HFFc6 (cell line): ENCODE results near the gene MSI2. TPM values are rescaled to one million over a fixed set of nuclear protein-coding genes. Genes with fewer than 3 reads are reported as not detected.

Experiments used
- DNase-seq: peaks from one replicate; pipeline ENCODE4 v3.0.0-alpha.2; 2018
- H3K27ac Mint-ChIP-seq: 2 replicates; pipeline ENCODE4 v1.8.0; 2020; ENCODE audit warnings: mild to moderate bottlenecking, mixed read lengths
- H3K27me3 Mint-ChIP-seq: 2 replicates; pipeline ENCODE4 v1.8.0; 2021; ENCODE audit warnings: mild to moderate bottlenecking, moderate library complexity, mixed read lengths; ENCODE audit not compliant: insufficient read depth
- H3K36me3 Mint-ChIP-seq: 2 replicates; pipeline ENCODE4 v1.8.0; 2021; ENCODE audit warnings: low read depth, mixed read lengths
- H3K4me1 Mint-ChIP-seq: 2 replicates; pipeline ENCODE4 v1.8.0; 2020; ENCODE audit warnings: low read depth, mixed read lengths
- H3K4me3 Mint-ChIP-seq: 2 replicates; pipeline ENCODE4 v1.8.0; 2020; ENCODE audit warnings: mild to moderate bottlenecking, moderate library complexity, mixed read lengths
- H3K9me3 Mint-ChIP-seq: 2 replicates; pipeline ENCODE4 v1.8.0; 2020; ENCODE audit warnings: mild to moderate bottlenecking, mixed read lengths
- CTCF ChIP-seq: fragments of 200-600 bp; sonication (generic); IDR thresholded peaks from 2 replicates; pipeline ENCODE4 v1.5.0; 2021; ENCODE audit warnings: antibody characterized with exemption, mild to moderate bottlenecking
- total RNA-seq, 6 experiments: library from RNA; stranded (reverse); fragmentation: NEBNext Ultra II Directional; extraction: Animal tissue kit (Norgen Biotek cat#: 25700); gene quantifications; 2 replicates in 1 of 6; 3 replicates in 5 of 6; pipeline ENCODE4 v1.2.3, GENCODE V29; 2021

The MSI2 gene
- total RNA-seq, 6 experiments from 2014 or later: 53.5 to 71.7 (median 55.0) TPM

- H3K27me3 Mint-ChIP-seq: no peaks in the 10 kb centered on the region; the same call in 1 of the 2 replicates
- peaks cover 37% of the 10 kb centered on the region for H3K4me1 Mint-ChIP-seq
- no peak for DNase-seq
- H3K9me3 Mint-ChIP-seq: no peaks in the 10 kb centered on the region
- H3K36me3 Mint-ChIP-seq: no peaks in the 10 kb centered on the region
- H3K4me3 Mint-ChIP-seq: no peak overlapping the region
- H3K27ac Mint-ChIP-seq: no peak overlapping the region
- TF ChIP-seq CTCF: no peak
Measured at GRCh38 chr17:57401556-57402488, 145.5 kb downstream of the MSI2 start.

DNA sequence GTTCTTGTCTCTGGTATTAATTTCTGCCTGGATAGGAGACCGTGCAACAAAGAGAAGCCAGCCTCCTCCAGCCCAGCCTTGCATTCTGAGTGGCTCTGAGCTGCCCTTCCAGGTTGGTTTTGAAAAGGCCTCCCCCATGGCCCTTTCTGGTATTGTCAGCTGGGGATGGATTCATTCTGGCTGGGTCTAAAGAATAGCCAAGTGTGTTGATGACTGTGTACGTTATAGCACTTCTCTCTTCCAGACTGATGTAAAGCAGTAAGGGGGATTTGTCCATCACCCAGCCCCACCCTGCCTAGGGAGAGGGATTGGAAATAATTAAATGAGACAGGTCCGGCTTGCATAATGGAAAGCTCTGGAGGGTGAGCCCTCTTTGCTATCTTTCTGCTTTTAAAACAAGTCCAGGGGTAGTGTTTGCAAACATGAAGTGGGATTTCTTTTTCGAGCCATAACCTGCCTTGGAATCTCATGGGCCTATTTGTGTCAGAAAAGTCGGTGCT, 146.4 kb downstream of the MSI2 start:
- Mint-ChIP-seq H3K36me3 (no peaks in the 10 kb centered on the region), H3K4me3 (no peak overlapping the region), H3K9me3 (no peaks in the 10 kb centered on the region), H3K27me3 (no peaks in the 10 kb centered on the region; the same call in 1 of the 2 replicates), H3K27ac (no peak overlapping the region), H3K4me1 (peaks cover 46% of the 10 kb centered on the region)
- DNase-seq: no peak
- no peak for TF ChIP-seq CTCF

- no peak for TF ChIP-seq CTCF
- Mint-ChIP-seq H3K27me3 (no peaks in the 10 kb centered on the region; the same call in 1 of the 2 replicates), H3K9me3 (no peaks in the 10 kb centered on the region), H3K27ac (no peak overlapping the region), H3K4me1 (peaks cover 48% of the 10 kb centered on the region), H3K4me3 (no peak overlapping the region), H3K36me3 (no peaks in the 10 kb centered on the region; the same call in 1 of the 2 replicates)
- DNase-seq: no peak
Measured at GRCh38 chr17:57403236-57403635, 146.9 kb downstream of the MSI2 start.

DNA sequence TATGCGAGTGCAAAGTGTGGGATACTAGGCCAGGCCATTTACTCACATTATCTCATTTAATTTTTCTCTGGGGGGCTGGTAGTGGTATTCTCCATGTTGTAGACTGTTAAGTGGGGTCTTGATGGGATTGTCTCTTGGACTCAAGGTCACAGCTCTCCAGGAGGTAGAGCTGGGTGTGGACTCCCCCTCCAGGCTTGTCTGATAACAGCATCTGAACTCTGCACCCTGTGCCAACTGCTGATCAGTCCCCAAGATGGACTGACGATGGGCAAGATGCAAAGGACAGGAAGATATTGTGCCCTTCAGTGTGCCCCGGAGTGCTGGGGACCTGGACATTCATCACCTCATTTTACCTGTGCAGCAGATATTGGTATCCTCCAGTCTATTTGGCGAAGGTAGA, 147.8 kb downstream of the MSI2 start:
- TF ChIP-seq CTCF: peak; percentile 19
- H3K27me3 Mint-ChIP-seq: no peaks in the 10 kb centered on the region; the same call in 1 of the 2 replicates

DNA sequence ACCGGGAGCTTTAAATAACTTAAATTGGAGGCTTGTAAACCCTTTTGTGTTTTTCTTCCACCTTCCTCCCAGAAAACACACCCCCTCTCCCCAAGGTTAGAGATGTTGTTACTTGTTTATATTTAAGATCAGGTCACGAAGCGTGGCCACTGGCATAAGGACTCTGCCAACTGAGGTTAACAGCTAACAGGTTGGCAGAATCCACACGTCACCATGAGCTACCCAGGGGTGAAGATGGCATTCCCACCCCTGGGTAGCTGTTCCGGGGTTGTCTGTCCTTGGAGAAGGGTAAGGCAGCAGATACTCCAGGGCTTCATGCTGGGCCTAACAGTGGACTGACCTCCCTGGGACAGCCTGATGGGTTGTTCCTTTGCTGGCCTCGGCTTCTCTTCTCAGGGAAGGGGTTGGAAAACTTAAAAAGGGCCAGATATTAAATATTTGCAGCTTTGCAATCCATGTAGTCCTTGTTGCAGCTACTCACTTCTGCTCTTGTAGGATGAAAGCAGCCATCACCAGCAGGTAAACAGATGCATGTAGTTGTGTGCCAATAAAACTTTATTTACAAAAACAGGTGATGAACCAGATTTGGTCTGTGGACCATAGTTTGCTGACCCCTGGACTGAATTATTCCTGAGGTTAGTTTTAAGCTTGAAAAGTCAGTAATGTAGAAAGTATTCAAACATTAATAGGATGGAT, 148.6 kb downstream of the MSI2 start:
- H3K4me3 Mint-ChIP-seq: no peak overlapping the region

More for the DNA sequence above, 147.8 kb downstream of the MSI2 start:
- no peak overlapping the region for H3K4me3 Mint-ChIP-seq
- H3K4me1 Mint-ChIP-seq: peaks cover 48% of the 10 kb centered on the region
- H3K27ac Mint-ChIP-seq: no peak overlapping the region
- H3K9me3 Mint-ChIP-seq: no peaks in the 10 kb centered on the region
- no peak for DNase-seq
- no peaks in the 10 kb centered on the region; the same call in 1 of the 2 replicates for H3K36me3 Mint-ChIP-seq

More for the DNA sequence above, 148.6 kb downstream of the MSI2 start:
- no peak for DNase-seq
- Mint-ChIP-seq H3K9me3 (no peaks in the 10 kb centered on the region), H3K4me1 (peaks cover 48% of the 10 kb centered on the region), H3K27ac (peak overlapping the region; percentile 18; the same call in 1 of the 2 replicates), H3K27me3 (no peaks in the 10 kb centered on the region; the same call in 1 of the 2 replicates), H3K36me3 (no peaks in the 10 kb centered on the region; the same call in 1 of the 2 replicates)
- TF ChIP-seq CTCF: no peak
